IMR-90 (cell line): ENCODE measurements around the gene PIEZO2. TPM values are rescaled to one million over a fixed set of nuclear protein-coding genes. Genes with fewer than 3 reads are reported as not detected.

Experiments used
- ATAC-seq: fragments of 200-7000 bp; cut with Tn5 transposase; 2 replicates; pipeline ENCODE4 v1.9.1; 2020; ENCODE audit warnings: low read depth, mild to moderate bottlenecking, moderate library complexity
- BruUV-seq: library from RNA; stranded (reverse); fragments of 400-500 nt; replicated peaks from 2 replicates; lab custom pipeline; 2021; lab: Mats Ljungman, UMichigan
- CTCF ChIA-PET: fragments of 300-600 bp; formaldehyde crosslinking; extraction: SDS; loops from one replicate; lab custom pipeline; 2021; ENCODE audit warnings: antibody characterized with exemption; lab: Yijun Ruan, JAX
- POLR2A ChIA-PET: fragments of 300-600 bp; sonication (Branson Sonifier 250); formaldehyde crosslinking; loops from one replicate; lab custom pipeline; 2022; ENCODE audit warnings: antibody characterized with exemption; ENCODE audit not compliant: unreplicated experiment; lab: Charles Lee
- DNase-seq: peaks from one replicate; pipeline ENCODE4 v3.0.0; 2013
- H2AFZ ChIP-seq: replicated peaks from 2 replicates; pipeline ENCODE3; 2013; ENCODE audit warnings: low read length, mild to moderate bottlenecking; ENCODE audit not compliant: poor library complexity
- H2AK5ac ChIP-seq: 2 replicates; pipeline ENCODE4 v1.6.1; 2013; ENCODE audit warnings: low read depth, low read length, inconsistent platforms
- H2AK9ac ChIP-seq: replicated peaks from 2 replicates; pipeline ENCODE3; 2013; ENCODE audit warnings: mild to moderate bottlenecking, low read depth, low read length, moderate library complexity; ENCODE audit not compliant: poor library complexity
- H2BK120ac ChIP-seq: 2 replicates; pipeline ENCODE4 v1.6.1; 2013; ENCODE audit warnings: low read depth, low read length, inconsistent platforms
- H2BK15ac ChIP-seq: 3 replicates; pipeline ENCODE4 v1.6.1; 2013; ENCODE audit warnings: low read depth, low read length, inconsistent platforms
- H2BK20ac ChIP-seq: 2 replicates; pipeline ENCODE4 v1.6.1; 2013; ENCODE audit warnings: low read depth, mild to moderate bottlenecking, inconsistent platforms, low read length, moderate library complexity
- H2BK5ac ChIP-seq: 2 replicates; pipeline ENCODE4 v1.6.1; 2013; ENCODE audit warnings: mild to moderate bottlenecking, low read depth, low read length, inconsistent platforms; ENCODE audit not compliant: poor library complexity, severe bottlenecking
- H3K14ac ChIP-seq: replicated peaks from 2 replicates; pipeline ENCODE4 v1.6.1; 2013; ENCODE audit warnings: low read depth, low read length, inconsistent platforms
- H3K18ac ChIP-seq: 2 replicates; pipeline ENCODE4 v1.6.1; 2013; ENCODE audit warnings: low read depth, low read length, control low read depth
- H3K23ac ChIP-seq: 2 replicates; pipeline ENCODE4 v1.6.1; 2013; ENCODE audit warnings: low read depth, low read length, inconsistent platforms
- H3K27ac ChIP-seq: 2 replicates; pipeline ENCODE4 v1.5.1; 2013; ENCODE audit warnings: mild to moderate bottlenecking, control low read depth, low read length; ENCODE audit not compliant: insufficient read depth
- H3K27me3 ChIP-seq: 2 replicates; pipeline ENCODE4 v1.6.1; 2013; ENCODE audit warnings: low read length; ENCODE audit not compliant: control insufficient read depth, insufficient read depth
- H3K36me3 ChIP-seq: 2 replicates; pipeline ENCODE4 v1.6.1; 2013; ENCODE audit warnings: low read length, mixed read lengths; ENCODE audit not compliant: control insufficient read depth, insufficient read depth
- H3K4ac ChIP-seq: 2 replicates; pipeline ENCODE4 v1.6.1; 2013; ENCODE audit warnings: low read depth, low read length, inconsistent platforms
- H3K4me1 ChIP-seq: 2 replicates; pipeline ENCODE4 v1.6.1; 2013; ENCODE audit warnings: low read length, mixed read lengths; ENCODE audit not compliant: control insufficient read depth, insufficient read depth
- H3K4me2 ChIP-seq: 2 replicates; pipeline ENCODE4 v1.6.1; 2013; ENCODE audit warnings: low read depth, mild to moderate bottlenecking, control low read depth, low read length, moderate library complexity
- H3K4me3 ChIP-seq: 2 replicates; pipeline ENCODE4 v1.5.1; 2013; ENCODE audit warnings: low read depth, mild to moderate bottlenecking, control low read depth, low read length, moderate library complexity; ENCODE audit not compliant: insufficient read depth
- H3K56ac ChIP-seq: 2 replicates; pipeline ENCODE4 v1.6.1; 2013; ENCODE audit warnings: low read length, inconsistent platforms; ENCODE audit not compliant: insufficient read depth; ENCODE audit errors: extremely low read depth
- H3K79me1 ChIP-seq, 2 experiments: 2 replicates each; pipeline ENCODE4 v1.6.1; 2013; ENCODE audit warnings: low read length in 2 of 2, inconsistent platforms in 1 of 2, low read depth in 1 of 2
- H3K9ac ChIP-seq: 2 replicates; pipeline ENCODE4 v1.6.1; 2013; ENCODE audit warnings: low read depth, low read length, control low read depth
- H3K9me1 ChIP-seq: 2 replicates; pipeline ENCODE4 v1.6.1; 2013; ENCODE audit warnings: low read length, inconsistent platforms; ENCODE audit not compliant: insufficient read depth
- H3K9me3 ChIP-seq: 2 replicates; pipeline ENCODE4 v1.6.1; 2013; ENCODE audit warnings: low read length; ENCODE audit not compliant: control insufficient read depth, insufficient read depth
- H4K20me1 ChIP-seq: 2 replicates; pipeline ENCODE4 v1.6.1; 2013; ENCODE audit warnings: low read length, inconsistent platforms; ENCODE audit not compliant: insufficient read depth
- H4K5ac ChIP-seq: 2 replicates; pipeline ENCODE4 v1.6.1; 2013; ENCODE audit warnings: mild to moderate bottlenecking, low read depth, low read length, control low read depth
- H4K8ac ChIP-seq, 2 experiments: 2 replicates each; pipeline ENCODE4 v1.6.1; 2013; ENCODE audit warnings: low read depth in 2 of 2, low read length in 2 of 2, control low read depth in 1 of 2, inconsistent platforms in 1 of 2
- H4K91ac ChIP-seq: 2 replicates; pipeline ENCODE4 v1.6.1; 2013; ENCODE audit warnings: low read depth, low read length, inconsistent platforms; ENCODE audit not compliant: insufficient read depth
- BHLHE40 ChIP-seq: fragments of 150-350 bp; IDR thresholded peaks from 2 replicates; pipeline ENCODE4 v1.6.1; 2016; ENCODE audit warnings: mild to moderate bottlenecking, low read depth, low read length
- CEBPB ChIP-seq: IDR thresholded peaks from 2 replicates; pipeline ENCODE4 v1.6.1; 2012; ENCODE audit warnings: low read depth, low read length, improper control_type of control experiment
- CHD1 ChIP-seq: IDR thresholded peaks from 2 replicates; pipeline ENCODE4 v1.6.1; 2012; ENCODE audit warnings: low read depth, low read length, improper control_type of control experiment
- CTCF ChIP-seq: conservative IDR thresholded peaks from 2 replicates; pipeline ENCODE4 v1.5.1; 2012; ENCODE audit warnings: mild to moderate bottlenecking, low read depth, low read length, improper control_type of control experiment
- FOS ChIP-seq: fragments of 150-350 bp; IDR thresholded peaks from 2 replicates; pipeline ENCODE4 v1.6.1; 2016; ENCODE audit warnings: low read depth, low read length
- MAFK ChIP-seq: IDR thresholded peaks from 2 replicates; pipeline ENCODE4 v1.6.1; 2012; ENCODE audit warnings: low read depth, low read length, improper control_type of control experiment
- MAZ ChIP-seq: IDR thresholded peaks from 2 replicates; pipeline ENCODE4 v1.6.1; 2012; ENCODE audit warnings: low read depth, mild to moderate bottlenecking, low read length, improper control_type of control experiment, moderate library complexity, borderline replicate concordance
- MXI1 ChIP-seq: IDR thresholded peaks from 2 replicates; pipeline ENCODE4 v1.6.1; 2012; ENCODE audit warnings: low read depth, mild to moderate bottlenecking, low read length, moderate library complexity, borderline replicate concordance
- NFE2L2 ChIP-seq: fragments of 150-350 bp; IDR thresholded peaks from 2 replicates; pipeline ENCODE4 v1.6.1; 2016; ENCODE audit warnings: low read depth, mild to moderate bottlenecking, low read length
- POLR2A ChIP-seq: IDR thresholded peaks from 2 replicates; pipeline ENCODE4 v1.6.1; 2012; ENCODE audit warnings: mild to moderate bottlenecking, low read depth, low read length
- RAD21 ChIP-seq: IDR thresholded peaks from 2 replicates; pipeline ENCODE4 v1.6.1; 2012; ENCODE audit warnings: low read length, improper control_type of control experiment
- RCOR1 ChIP-seq: IDR thresholded peaks from 2 replicates; pipeline ENCODE4 v1.6.1; 2012; ENCODE audit warnings: mild to moderate bottlenecking, low read length, improper control_type of control experiment; ENCODE audit not compliant: insufficient replicate concordance
- RFX5 ChIP-seq: IDR thresholded peaks from 2 replicates; pipeline ENCODE4 v1.8.0; 2012; ENCODE audit warnings: low read depth, mild to moderate bottlenecking, low read length, moderate library complexity
- SMC3 ChIP-seq: fragments of 150-350 bp; IDR thresholded peaks from 2 replicates; pipeline ENCODE4 v1.6.1; 2016; ENCODE audit warnings: low read depth, mild to moderate bottlenecking, antibody characterized with exemption, low read length, moderate library complexity
- WGBS, 2 experiments: methylation state at CpG; one replicate each; pipeline versions ENCODE4 v1.1.5 to v1.1.7; 2013; ENCODE audit warnings: missing lambda C conversion rate in 2 of 2; ENCODE audit not compliant: insufficient read length in 1 of 2; ENCODE audit errors: extremely low coverage in 2 of 2; 5-methylcytosine and 5-hydroxymethylcytosine counted together
- dilution Hi-C: fragments of 300-500 bp; cut with HindIII; formaldehyde crosslinking; loops from one replicate; pipeline ENCODE4 v1.14.3; 2018; ENCODE audit warnings: low sequenced_read_pairs; ENCODE audit not compliant: unreplicated experiment
- in situ Hi-C: fragments of 300-500 bp; cut with MboI; formaldehyde crosslinking; loops from 3 replicates; pipeline ENCODE4 v1.14.3; 2019; ENCODE audit warnings: low sequenced_read_pairs, inconsistent platforms, mixed read lengths
- intact Hi-C: fragments of 100-400 bp; cut with micrococcal nuclease; formaldehyde crosslinking; loops from 2 replicates; pipeline ENCODE4 v1.10.0; 2022
- polyA plus RNA-seq, 3 experiments: library from polyadenylated mRNA; depleted of rRNA; stranded (reverse); fragments of >200 nt; gene quantifications; 2 replicates each; pipeline ENCODE4 v1.2.3, GENCODE V29; 2012; ENCODE audit warnings: low replicate concordance in 1 of 3
- total RNA-seq: library from RNA; depleted of rRNA; stranded (reverse); fragments of >200 nt; gene quantifications from 2 replicates; pipeline ENCODE4 v1.2.3, GENCODE V29; 2012
- TF ChIP-seq, protein P1 (sequence below): fragments of 150-350 bp; IDR thresholded peaks from 2 replicates; pipeline ENCODE4 v1.6.1; 2016; ENCODE audit warnings: low read depth, mild to moderate bottlenecking, low read length, moderate library complexity, borderline replicate concordance
- TF ChIP-seq, protein P2 (sequence below): fragments of 150-350 bp; IDR thresholded peaks from 2 replicates; pipeline ENCODE4 v1.6.1; 2017; ENCODE audit warnings: mild to moderate bottlenecking, antibody characterized with exemption, low read length, low read depth

PIEZO2 gene
- total and polyA plus RNA-seq, 2 of the 4 experiments (the other 2 are of a cell fraction) = 2.4 to 4.1 TPM

GRCh38 chr18:10745219-10745618 is 404.1 kb downstream of the PIEZO2 start:
- no peak overlapping the region for H3K4me3 ChIP-seq
- no peaks in the 10 kb centered on the region for H3K9me3 ChIP-seq
- in situ Hi-C loops (no loop called here), dilution Hi-C loops (no loop called here), intact Hi-C loops (no loop called here)
- no peak overlapping the region for H4K5ac ChIP-seq
- H3K23ac ChIP-seq = no peak overlapping the region
- ChIA-PET POLR2A (no interaction called here), CTCF (no interaction called here)
- H2AFZ ChIP-seq = no peak overlapping the region
- H3K79me1 ChIP-seq = no peaks in the 10 kb centered on the region
- H2AK9ac ChIP-seq = no peak overlapping the region
- H2BK5ac ChIP-seq = no peak overlapping the region
- BruUV-seq = no TSS peak
- TF ChIP-seq MAZ = no peak
- no peak for TF ChIP-seq MAFK
- TF ChIP-seq, protein P1, sequence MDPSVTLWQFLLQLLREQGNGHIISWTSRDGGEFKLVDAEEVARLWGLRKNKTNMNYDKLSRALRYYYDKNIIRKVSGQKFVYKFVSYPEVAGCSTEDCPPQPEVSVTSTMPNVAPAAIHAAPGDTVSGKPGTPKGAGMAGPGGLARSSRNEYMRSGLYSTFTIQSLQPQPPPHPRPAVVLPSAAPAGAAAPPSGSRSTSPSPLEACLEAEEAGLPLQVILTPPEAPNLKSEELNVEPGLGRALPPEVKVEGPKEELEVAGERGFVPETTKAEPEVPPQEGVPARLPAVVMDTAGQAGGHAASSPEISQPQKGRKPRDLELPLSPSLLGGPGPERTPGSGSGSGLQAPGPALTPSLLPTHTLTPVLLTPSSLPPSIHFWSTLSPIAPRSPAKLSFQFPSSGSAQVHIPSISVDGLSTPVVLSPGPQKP = no peak
- TF ChIP-seq RAD21 = no peak
- TF ChIP-seq CEBPB = no peak
- no peak for TF ChIP-seq FOS
- no peak for TF ChIP-seq CHD1
- TF ChIP-seq, protein P2, sequence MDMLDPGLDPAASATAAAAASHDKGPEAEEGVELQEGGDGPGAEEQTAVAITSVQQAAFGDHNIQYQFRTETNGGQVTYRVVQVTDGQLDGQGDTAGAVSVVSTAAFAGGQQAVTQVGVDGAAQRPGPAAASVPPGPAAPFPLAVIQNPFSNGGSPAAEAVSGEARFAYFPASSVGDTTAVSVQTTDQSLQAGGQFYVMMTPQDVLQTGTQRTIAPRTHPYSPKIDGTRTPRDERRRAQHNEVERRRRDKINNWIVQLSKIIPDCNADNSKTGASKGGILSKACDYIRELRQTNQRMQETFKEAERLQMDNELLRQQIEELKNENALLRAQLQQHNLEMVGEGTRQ = no peak
- TF ChIP-seq MXI1 = no peak
- no peak for TF ChIP-seq RFX5
- TF ChIP-seq SMC3 = no peak
- no peak for TF ChIP-seq POLR2A
- no peak for TF ChIP-seq RCOR1
- TF ChIP-seq BHLHE40 = no peak
- TF ChIP-seq CTCF = no peak
- no peak for TF ChIP-seq NFE2L2
- H4K20me1 ChIP-seq = no peaks in the 10 kb centered on the region
- no peak overlapping the region for H3K18ac ChIP-seq
- H3K9ac ChIP-seq = no peak overlapping the region
- peaks cover 6% of the 10 kb centered on the region; the same call in 1 of the 2 replicates for H3K9me1 ChIP-seq
- peaks cover 11% of the 10 kb centered on the region; the same call in 1 of the 2 replicates for H3K36me3 ChIP-seq
- H3K4me1 ChIP-seq = no peaks in the 10 kb centered on the region
- no peak overlapping the region for H2BK15ac ChIP-seq
- ATAC-seq (no peak), DNase-seq (no peak)
- no peak overlapping the region for H2BK20ac ChIP-seq
- 20% methylated on average over 1 of the region's 8 CpGs; no CpG with 5 or more reads in 1 of the 2 experiments for WGBS, 2 experiments
- no peak overlapping the region for H3K14ac ChIP-seq
- H3K27ac ChIP-seq = no peak overlapping the region
- H4K91ac ChIP-seq = no peak overlapping the region
- no peak overlapping the region for H4K8ac ChIP-seq
- H3K56ac ChIP-seq = no peak overlapping the region
- no peak overlapping the region for H3K4me2 ChIP-seq
- no peak overlapping the region for H2BK120ac ChIP-seq
- no peaks in the 10 kb centered on the region for H3K27me3 ChIP-seq
- no peak overlapping the region for H3K4ac ChIP-seq
- H2AK5ac ChIP-seq = no peak overlapping the region
